Body of pancreas (tissue), 4 donors: ENCODE measurements around the gene TLN1. TPM values are rescaled to one million over a fixed set of nuclear protein-coding genes. Genes with fewer than 3 reads are reported as not detected.

ENCODE experiments used
- ATAC-seq: fragments of 150-250 bp; one replicate; pipeline ENCODE4 v1.9.1; 2016
- DNase-seq, 4 donors: peaks; one replicate each; pipeline ENCODE4 v3.0.0-alpha.2; 2019
- H3K27ac ChIP-seq, 4 donors: fragments of 200-600 bp; sonication (generic); 1 replicate in 3 of 4; 2 replicates in 1 of 4; pipeline versions ENCODE4 v1.5.1 to v1.6.1; 2016 to 2019; ENCODE audit warnings: mild to moderate bottlenecking in 1 of 4, mixed read lengths in 1 of 4, moderate library complexity in 1 of 4
- H3K27me3 ChIP-seq, 2 donors: fragments of 200-600 bp; sonication (generic); one replicate each; pipeline ENCODE4 v1.6.0; 2016; ENCODE audit warnings: mild to moderate bottlenecking in 1 of 2
- H3K36me3 ChIP-seq, 2 donors: fragments of 200-600 bp; sonication (generic); replicated peaks in 1 of 2; 2 replicates each; pipeline ENCODE4 v1.5.1; 2016; ENCODE audit warnings: low read depth in 2 of 2; ENCODE audit not compliant: insufficient read depth in 1 of 2
- H3K4me1 ChIP-seq: fragments of 200-600 bp; sonication (generic); one replicate; pipeline ENCODE4 v1.6.0; 2016
- H3K4me3 ChIP-seq, 2 donors: fragments of 200-600 bp; sonication (generic); 1 replicate in 1 of 2; 2 replicates in 1 of 2; pipeline ENCODE4 v1.5.1; 2016 to 2019
- H3K9me3 ChIP-seq, 3 donors: fragments of 200-600 bp; sonication (generic); 1 replicate in 2 of 3; 2 replicates in 1 of 3; pipeline ENCODE4 v1.5.1; 2016
- CTCF ChIP-seq, 7 experiments: fragments of 450-650 bp in 4 of 7; fragments of 200-600 bp in 3 of 7; sonication (generic) in 3 of 7; IDR thresholded peaks; one replicate each; pipeline ENCODE4 v1.5.1; 2016 to 2019; ENCODE audit warnings: antibody characterized with exemption in 7 of 7
- POLR2A ChIP-seq, 3 donors: fragments of 450-650 bp; IDR thresholded peaks; one replicate each; pipeline ENCODE4 v1.6.1; 2016; ENCODE audit warnings: antibody characterized with exemption in 3 of 3, mild to moderate bottlenecking in 2 of 3
- WGBS, 2 donors: methylation state at CpG; one replicate each; pipeline ENCODE4 v1.1.5; 2017; 5-methylcytosine and 5-hydroxymethylcytosine counted together
- intact Hi-C: fragments of 100-400 bp; cut with DNase I; formaldehyde crosslinking; loops from one replicate; pipeline ENCODE4 v1.15.1; 2023
- total RNA-seq, 2 donors: library from RNA; depleted of rRNA; stranded (reverse); fragments of >200 nt; gene quantifications; one replicate each; pipeline ENCODE4 v1.1.0, GENCODE V29; 2016

Gene TLN1
- total RNA-seq, 2 donors from 2014 or later: 93.7 to 130 TPM

- Histone ChIP-seq H3K36me3 (no peaks in the 10 kb centered on the region), H3K27ac (peak within 1 kb of the TSS; percentile 90 to 99 (median 96)), H3K4me1 (peaks cover 37% of the 10 kb centered on the region), H3K9me3 (no peaks in the 10 kb centered on the region), H3K4me3 (peak within 1 kb of the TSS; percentile 44 to 73), H3K27me3 (no peaks in the 10 kb centered on the region)
- intact Hi-C loops: no loop called here
- 0% methylated on average over 9 to 67 of the region's 67 CpGs for WGBS, 2 donors
- ATAC-seq: peak; percentile 82
- peak; percentile 49 to 83 (median 71) for TF ChIP-seq CTCF (IDR thresholded peaks at IDR 0.05)
- TF ChIP-seq POLR2A (IDR thresholded peaks at IDR 0.05): peak; percentile 69 to 88 (median 82)
- peak; percentile 84 to 90 (median 87) for DNase-seq
Observed at GRCh38 chr9:35658137-35658967, 73.6 kb downstream of the TLN1 start, which contains the start of gene CCDC107. Gene CCDC107, plus strand, starts transcription at chr9:35658292. Its CDS starts 88 bp downstream, at chr9:35658380.

GRCh38 chr9:35657546-35658136, 74.4 kb downstream of the TLN1 start, which contains the start of gene RMRP:
Gene RMRP, minus strand, starts transcription at chr9:35658019.
- H3K27ac ChIP-seq: peak within 1 kb of the TSS; percentile 90 to 99 (median 96)
- H3K9me3 ChIP-seq: no peaks in the 10 kb centered on the region
- TF ChIP-seq CTCF (IDR thresholded peaks at IDR 0.05): peak in 4 of 7 experiments; percentile 53 to 82 (median 66)
- TF ChIP-seq POLR2A (IDR thresholded peaks at IDR 0.05): peak; percentile 82 to 93 (median 91)
- H3K36me3 ChIP-seq: no peaks in the 10 kb centered on the region
- 1% methylated on average over 20 to 42 of the region's 42 CpGs for WGBS, 2 donors
- H3K4me1 ChIP-seq: peaks cover 37% of the 10 kb centered on the region
- H3K4me3 ChIP-seq: peak within 1 kb of the TSS; percentile 44 to 73
- peak; percentile 97 to 99 (median 98) for DNase-seq
- ATAC-seq: peak; percentile 93
- intact Hi-C loops: no loop called here
- no peaks in the 10 kb centered on the region for H3K27me3 ChIP-seq

- H3K27ac ChIP-seq: peak overlapping the region; percentile 90 to 99 (median 96)
- whole genome bisulfite sequencing, 2 donors: 26% methylated on average over 25 of the region's 25 CpGs
- no peak overlapping the region for H3K4me3 ChIP-seq
- H3K9me3 ChIP-seq: no peaks in the 10 kb centered on the region
- intact Hi-C loops: no loop called here
- no peaks in the 10 kb centered on the region for H3K36me3 ChIP-seq
- H3K27me3 ChIP-seq: no peaks in the 10 kb centered on the region
- no peak for TF ChIP-seq CTCF (IDR thresholded peaks at IDR 0.05)
- TF ChIP-seq POLR2A (IDR thresholded peaks at IDR 0.05): no peak
- DNase-seq: no peak
- peaks cover 42% of the 10 kb centered on the region for H3K4me1 ChIP-seq
- peak; percentile 12 for ATAC-seq
Observed at GRCh38 chr9:35656831-35657545, 75.0 kb downstream of the TLN1 start.

GRCh38 chr9:35656348-35656747, 75.6 kb downstream of the TLN1 start:
- no peaks in the 10 kb centered on the region for H3K9me3 ChIP-seq
- no peak for DNase-seq
- TF ChIP-seq CTCF (IDR thresholded peaks at IDR 0.05) (no peak), POLR2A (IDR thresholded peaks at IDR 0.05) (no peak)
- no peaks in the 10 kb centered on the region for H3K27me3 ChIP-seq
- peaks cover 42% of the 10 kb centered on the region for H3K4me1 ChIP-seq
- intact Hi-C loops: no loop called here
- no peaks in the 10 kb centered on the region for H3K36me3 ChIP-seq
- no peak overlapping the region for H3K4me3 ChIP-seq
- no peak overlapping the region for H3K27ac ChIP-seq
- no peak for ATAC-seq
- WGBS, 2 donors: 83 to 88% methylated on average over 12 to 17 of the region's 17 CpGs
